Neuron (in vitro differentiated cells): Measurements from ENCODE around the gene DMXL2.
"Not testable (repeated sequence)": the region's sequence is repeated elsewhere in the genome, so short reads cannot be mapped to it uniquely, and the experiment has no call there.

Experiments used
- H2AFZ ChIP-seq: one replicate; pipeline ENCODE4 v1.6.1; 2013; ENCODE audit warnings: low read depth, mild to moderate bottlenecking, inconsistent platforms, low read length, moderate library complexity
- H3K27me3 ChIP-seq: one replicate; pipeline ENCODE4 v1.6.1; 2013; ENCODE audit warnings: low read length; ENCODE audit not compliant: insufficient read depth
- H3K36me3 ChIP-seq: one replicate; pipeline ENCODE4 v1.6.1; 2013; ENCODE audit warnings: low read length; ENCODE audit not compliant: insufficient read depth
- H3K4me1 ChIP-seq: one replicate; pipeline ENCODE4 v1.6.1; 2013; ENCODE audit warnings: low read length; ENCODE audit not compliant: insufficient read depth
- H3K4me3 ChIP-seq: 2 replicates; pipeline ENCODE4 v1.5.1; 2013; ENCODE audit warnings: mild to moderate bottlenecking, low read length, moderate library complexity
- H3K9me3 ChIP-seq: one replicate; pipeline ENCODE4 v1.6.1; 2013; ENCODE audit warnings: low read length

DMXL2 gene

DNA sequence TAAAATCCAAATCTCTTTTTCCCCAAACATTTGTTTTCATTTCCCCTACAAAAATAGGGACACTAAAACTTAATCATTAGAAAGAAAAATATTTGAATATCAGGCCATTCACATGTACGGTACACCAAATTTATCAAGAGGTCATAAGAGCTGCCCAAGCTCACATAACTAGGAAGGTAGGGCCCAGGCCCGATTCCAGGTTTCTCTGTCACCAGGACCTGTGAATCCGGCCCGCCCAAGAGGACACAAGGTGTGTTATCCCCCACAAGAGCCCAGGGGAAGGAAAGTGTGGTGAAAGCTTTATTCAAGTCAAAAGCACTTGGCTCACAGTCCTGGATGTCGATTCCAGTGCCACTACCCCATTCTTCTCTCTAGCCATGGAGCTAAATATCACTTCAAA lies 130.6 kb downstream of the DMXL2 start:
- no peaks in the 10 kb centered on the region for H3K4me1 ChIP-seq
- peaks cover 18% of the 10 kb centered on the region for H3K36me3 ChIP-seq
- H2AFZ ChIP-seq, result no peak overlapping the region
- H3K27me3 ChIP-seq, result no peaks in the 10 kb centered on the region
- no peaks in the 10 kb centered on the region for H3K9me3 ChIP-seq
- no peak overlapping the region for H3K4me3 ChIP-seq

DNA sequence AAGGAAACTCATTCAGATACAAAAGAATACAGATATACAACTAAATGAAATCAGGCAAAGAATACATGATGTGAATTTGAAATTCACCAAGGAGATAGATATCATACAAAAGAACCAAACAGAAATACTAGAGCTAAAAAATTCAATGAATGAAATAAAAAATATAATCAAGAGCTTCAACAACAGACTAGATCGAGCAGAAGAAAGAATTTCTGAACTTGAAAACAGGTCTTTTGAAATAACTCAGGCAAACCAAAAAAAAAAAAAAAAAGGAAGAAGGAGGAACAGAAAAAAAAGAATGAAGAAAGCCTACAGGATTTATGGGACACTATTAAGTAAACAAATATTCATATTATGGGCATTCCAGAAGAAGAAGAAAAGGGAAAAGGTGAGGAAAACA lies 137.8 kb downstream of the DMXL2 start:
- Histone ChIP-seq H3K4me3 (no peak overlapping the region), H3K9me3 (peaks cover 11% of the 10 kb centered on the region), H3K36me3 (peaks cover 46% of the 10 kb centered on the region), H3K27me3 (no peaks in the 10 kb centered on the region), H3K4me1 (no peaks in the 10 kb centered on the region), H2AFZ (no peak overlapping the region)

DNA sequence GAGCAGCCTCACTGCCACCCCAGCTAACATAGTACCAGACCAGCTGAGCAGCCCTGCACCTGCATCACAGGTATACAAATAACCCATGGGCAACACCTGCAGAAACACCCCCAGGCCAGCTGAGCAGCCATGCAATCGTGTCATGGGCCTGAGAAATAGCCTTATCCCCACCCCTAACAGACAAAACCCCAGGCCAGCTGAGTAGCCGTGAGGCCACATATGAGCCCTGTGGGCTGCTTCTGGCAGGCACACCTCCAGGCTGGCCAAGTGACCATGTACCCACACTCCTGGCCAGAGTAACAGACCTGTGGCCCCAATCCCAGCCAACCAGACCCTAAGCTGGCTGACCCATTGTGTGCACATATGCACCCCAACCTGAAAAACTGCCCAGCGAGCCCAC lies 138.6 kb downstream of the DMXL2 start:
- no peaks in the 10 kb centered on the region for H3K27me3 ChIP-seq
- no peak overlapping the region for H2AFZ ChIP-seq
- peaks cover 49% of the 10 kb centered on the region for H3K36me3 ChIP-seq
- H3K4me1 ChIP-seq, result no peaks in the 10 kb centered on the region
- H3K9me3 ChIP-seq, result peaks cover 11% of the 10 kb centered on the region
- H3K4me3 ChIP-seq, result no peak overlapping the region

DNA sequence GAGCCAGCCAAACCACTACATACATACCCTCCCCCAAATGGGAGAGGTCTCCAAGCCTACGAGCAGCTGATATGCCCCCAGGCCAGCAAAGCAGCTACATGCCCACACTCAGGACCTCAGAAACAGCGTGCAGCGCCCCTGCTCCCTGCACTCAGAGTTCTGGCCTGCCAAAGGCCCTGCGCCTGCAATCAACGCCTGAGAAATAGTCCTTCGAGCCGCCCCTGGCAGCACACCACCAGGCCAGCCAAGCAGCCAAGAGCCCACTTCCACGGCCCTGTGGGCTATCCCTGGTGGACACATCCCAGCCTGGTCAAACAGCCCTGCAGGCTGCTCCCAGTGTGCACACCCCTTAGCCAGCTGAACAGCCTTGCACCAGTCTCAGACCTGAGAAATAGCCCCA lies 139.1 kb downstream of the DMXL2 start:
- Histone ChIP-seq H3K27me3 (no peaks in the 10 kb centered on the region), H3K36me3 (peaks cover 45% of the 10 kb centered on the region), H3K4me3 (no peak overlapping the region), H3K9me3 (peaks cover 11% of the 10 kb centered on the region), H3K4me1 (no peaks in the 10 kb centered on the region), H2AFZ (no peak overlapping the region)

DNA sequence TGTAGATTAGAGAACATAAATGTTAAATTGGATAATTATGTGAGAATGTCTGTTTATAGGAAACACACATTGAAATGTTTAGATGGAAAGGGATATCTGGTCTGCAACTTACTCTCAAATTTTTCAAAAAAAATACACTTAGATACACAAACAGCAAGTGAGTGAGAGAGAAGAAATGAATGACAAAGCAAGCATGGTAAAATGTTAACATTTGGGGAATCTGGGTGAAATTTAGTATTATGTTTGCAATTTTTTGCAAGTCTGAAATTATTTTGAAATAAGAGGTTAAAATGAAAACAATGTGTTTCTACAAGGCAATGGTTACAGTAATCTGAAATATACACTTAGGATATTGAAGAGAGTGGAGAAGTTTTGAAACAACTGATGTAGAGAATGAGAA lies 146.8 kb downstream of the DMXL2 start:
- Histone ChIP-seq H2AFZ (no peak overlapping the region), H3K27me3 (no peaks in the 10 kb centered on the region), H3K36me3 (peaks cover 35% of the 10 kb centered on the region), H3K4me3 (no peak overlapping the region), H3K4me1 (no peaks in the 10 kb centered on the region), H3K9me3 (no peaks in the 10 kb centered on the region)

DNA sequence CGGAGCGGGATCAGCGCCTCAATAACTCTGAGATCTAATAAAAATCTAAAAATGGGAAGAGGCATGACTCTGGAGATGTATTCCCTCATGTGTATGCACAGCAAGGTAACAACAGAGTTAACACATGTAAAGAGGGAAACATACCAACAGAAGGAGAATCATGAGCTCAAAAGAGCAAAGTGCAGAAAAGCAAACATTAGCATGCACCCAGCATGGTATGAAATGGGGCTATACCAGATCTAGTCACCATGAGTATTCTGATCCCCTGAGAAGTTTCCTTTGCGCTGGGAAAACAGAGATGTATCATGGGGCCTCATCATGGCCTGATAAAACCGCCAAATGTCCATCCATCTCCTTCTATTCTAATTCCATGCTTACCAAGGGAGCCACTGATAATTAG lies 152.1 kb downstream of the DMXL2 start:
- Histone ChIP-seq H3K9me3 (no peaks in the 10 kb centered on the region), H3K4me3 (no peak overlapping the region), H2AFZ (no peak overlapping the region), H3K27me3 (no peaks in the 10 kb centered on the region), H3K4me1 (no peaks in the 10 kb centered on the region), H3K36me3 (peaks cover 29% of the 10 kb centered on the region)

DNA sequence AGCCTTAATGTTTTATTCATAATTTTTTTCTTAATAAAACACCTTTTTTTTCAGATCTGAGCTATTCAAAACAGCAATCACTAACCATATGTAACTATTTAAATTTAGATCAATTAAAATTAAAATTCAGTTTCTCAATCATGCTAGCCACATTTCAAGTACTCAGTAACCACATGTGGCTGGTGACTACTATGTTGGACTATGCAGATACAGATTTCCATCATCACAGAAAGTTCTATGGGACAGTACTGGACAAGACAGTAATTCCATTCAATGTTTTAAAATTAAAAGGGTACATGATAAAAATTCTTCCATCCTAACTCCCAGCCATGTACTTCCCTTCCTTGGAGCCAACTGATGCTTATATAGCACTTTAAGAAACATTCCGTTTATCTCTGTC lies 161.8 kb downstream of the DMXL2 start:
- no peak overlapping the region for H2AFZ ChIP-seq
- H3K9me3 ChIP-seq, result no peaks in the 10 kb centered on the region
- no peaks in the 10 kb centered on the region for H3K27me3 ChIP-seq
- H3K36me3 ChIP-seq, result peaks cover 37% of the 10 kb centered on the region
- H3K4me1 ChIP-seq, result no peaks in the 10 kb centered on the region
- H3K4me3 ChIP-seq, result no peak overlapping the region

DNA sequence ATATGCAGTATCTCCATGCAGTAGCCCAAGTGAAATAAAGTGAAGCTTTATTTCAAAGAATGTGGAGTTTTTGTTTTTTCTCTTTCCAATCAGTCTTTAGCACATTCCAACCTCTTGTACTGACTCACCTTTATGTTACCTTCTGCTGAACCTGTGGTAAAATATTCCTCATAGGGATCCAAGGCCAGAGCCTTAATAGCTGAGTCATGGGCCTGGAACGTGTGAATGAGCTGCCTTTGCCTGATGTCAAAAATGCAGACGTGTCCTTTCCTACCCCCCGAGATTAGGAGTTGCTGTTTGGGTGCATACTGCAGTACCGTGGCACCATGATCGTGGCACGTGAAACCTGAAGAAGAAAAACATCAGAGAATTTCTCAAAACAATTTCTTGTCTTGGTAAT lies 172.6 kb downstream of the DMXL2 start:
- H3K4me1 ChIP-seq, result no peaks in the 10 kb centered on the region
- no peak overlapping the region for H2AFZ ChIP-seq
- H3K4me3 ChIP-seq, result no peak overlapping the region
- no peaks in the 10 kb centered on the region for H3K27me3 ChIP-seq
- no peaks in the 10 kb centered on the region for H3K9me3 ChIP-seq
- peaks cover 46% of the 10 kb centered on the region for H3K36me3 ChIP-seq

DNA sequence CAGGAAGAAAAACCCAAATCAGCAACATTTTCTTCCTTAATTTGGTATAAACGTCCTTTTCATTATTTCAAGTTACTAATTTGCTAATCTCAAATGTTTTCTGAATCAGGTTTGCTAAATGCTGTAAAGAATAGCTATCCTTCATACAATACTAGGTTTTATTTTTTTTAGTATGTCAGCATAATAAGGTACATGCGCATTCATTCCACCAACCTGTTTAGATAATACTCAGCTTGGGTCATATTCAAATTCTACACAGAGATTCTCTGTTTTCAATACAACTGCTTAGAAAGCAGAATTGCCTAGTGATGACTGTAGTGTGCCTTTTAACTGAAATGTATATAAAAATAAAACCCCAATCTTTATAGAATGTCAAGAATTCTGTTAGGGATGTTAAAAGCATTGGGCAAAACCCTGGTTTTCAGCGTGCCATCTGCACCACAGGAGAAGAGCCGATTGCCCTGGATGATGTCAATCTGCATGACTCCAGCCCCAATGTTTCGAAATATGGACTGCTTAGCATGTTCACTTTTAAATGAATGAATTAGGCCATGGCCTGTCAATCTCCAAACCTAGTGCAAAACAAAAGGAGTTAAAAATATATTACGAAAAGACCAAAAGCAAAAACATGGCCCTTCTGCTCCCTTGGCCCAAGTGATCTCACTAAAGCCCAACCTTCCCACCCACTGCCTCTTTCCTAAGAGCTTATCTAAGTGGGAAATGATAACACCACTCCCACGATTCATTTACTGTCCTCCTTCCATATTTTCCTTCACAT lies 173.8 kb downstream of the DMXL2 start:
- H3K4me3 ChIP-seq, result no peak overlapping the region
- H3K9me3 ChIP-seq, result no peaks in the 10 kb centered on the region
- no peak overlapping the region for H2AFZ ChIP-seq
- no peaks in the 10 kb centered on the region for H3K27me3 ChIP-seq
- H3K4me1 ChIP-seq, result no peaks in the 10 kb centered on the region
- H3K36me3 ChIP-seq, result peaks cover 37% of the 10 kb centered on the region

DNA sequence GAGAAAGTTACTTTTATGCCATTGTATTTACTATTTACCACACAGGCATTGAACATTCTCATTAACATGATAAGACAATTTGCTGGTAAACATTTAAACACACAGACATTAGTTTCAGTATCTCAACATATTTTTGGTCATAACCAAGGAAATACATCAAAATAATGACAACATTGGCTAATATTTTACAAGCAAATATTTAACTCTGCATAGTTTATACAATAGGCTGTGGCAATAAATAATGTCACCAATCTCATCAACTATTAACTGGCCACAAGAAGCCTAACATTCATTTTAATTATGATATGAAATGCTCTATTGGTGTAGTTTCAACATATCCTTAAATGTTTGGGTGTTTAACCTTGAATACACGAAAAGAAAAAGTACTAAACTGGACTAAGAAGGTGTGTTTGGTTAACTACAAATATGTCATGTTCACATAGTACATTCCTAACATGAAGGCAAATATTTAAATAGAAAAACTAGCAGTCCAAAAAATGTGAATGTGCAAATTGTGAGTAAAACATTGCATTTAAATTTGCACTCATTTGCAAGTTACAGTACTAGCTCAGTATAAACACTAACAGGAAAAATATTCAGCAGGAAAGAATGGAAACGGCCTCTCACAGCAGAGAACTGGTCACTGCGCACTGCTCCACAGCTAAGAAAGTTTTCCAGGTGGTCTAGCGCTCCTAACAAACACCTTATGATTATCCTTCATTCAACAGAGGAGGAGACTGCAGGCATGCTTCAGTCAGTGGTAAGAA lies 174.5 kb downstream of the DMXL2 start:
- Histone ChIP-seq H3K4me1 (no peaks in the 10 kb centered on the region), H2AFZ (no peak overlapping the region)

DNA sequence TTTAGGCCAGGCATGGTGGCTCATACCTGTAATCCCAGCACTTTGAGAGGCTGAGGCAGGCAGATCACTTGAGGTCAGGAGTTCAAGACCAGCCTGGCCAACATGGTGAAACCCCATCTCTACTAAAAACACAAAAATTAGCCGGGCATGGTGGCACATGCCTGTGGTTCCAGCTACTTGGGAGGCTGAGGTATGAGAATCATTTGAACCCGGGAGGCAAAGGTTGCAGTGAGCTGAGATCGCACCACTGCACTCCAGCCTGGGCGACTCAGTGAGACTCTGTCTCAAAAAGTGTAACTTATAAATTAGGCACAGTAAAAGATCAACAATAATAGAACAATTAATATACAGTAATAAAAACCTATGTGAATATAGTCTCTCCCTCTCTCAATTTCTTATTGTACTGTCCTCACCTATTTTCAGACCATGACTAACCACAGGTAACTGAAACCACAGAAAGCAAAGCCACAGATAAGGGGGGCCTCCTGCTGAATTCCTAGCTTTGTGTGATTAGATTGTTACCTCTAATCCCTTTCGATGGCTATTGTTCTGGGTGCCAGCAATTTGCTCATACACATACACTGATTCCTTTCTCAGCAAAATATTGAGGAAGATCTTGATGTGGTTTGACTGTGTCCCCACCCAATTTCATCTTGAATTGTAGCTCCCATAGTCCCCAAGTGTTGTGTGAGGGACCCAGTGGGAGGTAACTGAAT lies 176.4 kb downstream of the DMXL2 start:
- not testable (repeated sequence) for H2AFZ ChIP-seq, H3K9me3 ChIP-seq, H3K4me3 ChIP-seq, H3K27me3 ChIP-seq, H3K4me1 ChIP-seq
- H3K36me3 ChIP-seq, result peaks cover 31% of the 10 kb centered on the region

More for the DNA sequence above, 174.5 kb downstream of the DMXL2 start:
- Histone ChIP-seq H3K9me3 (no peaks in the 10 kb centered on the region), H3K4me3 (no peak overlapping the region), H3K27me3 (no peaks in the 10 kb centered on the region), H3K36me3 (peaks cover 35% of the 10 kb centered on the region)

DNA sequence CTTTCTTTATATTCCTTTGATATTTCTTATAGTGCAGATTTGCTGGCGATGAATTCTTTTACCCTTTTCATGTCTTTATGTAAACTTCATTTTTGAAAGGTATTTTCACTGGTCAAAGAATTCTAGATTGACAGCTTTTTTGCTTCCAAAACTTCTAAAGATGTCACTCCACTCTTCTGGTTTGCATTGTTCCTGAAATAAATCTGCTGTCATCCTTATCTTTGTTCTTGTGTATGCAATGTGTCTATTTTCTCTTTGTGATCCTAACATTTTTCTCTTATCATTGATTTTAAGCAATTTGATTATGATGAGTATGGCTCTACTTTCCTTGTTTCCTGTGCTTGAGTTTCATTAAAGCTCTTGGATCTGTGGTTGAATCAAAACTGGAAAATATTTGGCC lies 177.8 kb downstream of the DMXL2 start:
- Histone ChIP-seq H2AFZ (no peak overlapping the region), H3K4me1 (no peaks in the 10 kb centered on the region), H3K9me3 (no peaks in the 10 kb centered on the region), H3K4me3 (no peak overlapping the region), H3K27me3 (no peaks in the 10 kb centered on the region), H3K36me3 (peaks cover 23% of the 10 kb centered on the region)

DNA sequence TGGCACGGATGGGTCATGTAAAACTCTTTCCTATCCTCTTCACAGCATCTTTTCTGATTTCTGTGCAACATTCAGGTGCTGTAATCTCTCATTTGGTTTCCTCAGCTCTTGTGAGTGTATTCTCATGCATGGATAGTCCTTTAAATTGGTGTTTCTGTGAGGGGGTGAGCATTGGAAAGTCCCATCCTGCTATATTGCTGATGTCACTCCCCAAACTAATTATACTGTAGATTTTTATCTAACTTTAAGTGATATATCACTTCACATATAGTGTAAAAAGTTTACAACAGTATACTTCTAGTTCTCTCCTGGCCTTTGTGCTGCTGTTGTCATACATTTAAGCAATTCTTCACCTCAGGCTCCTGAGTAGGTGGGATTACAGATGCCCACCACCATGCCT lies 178.5 kb downstream of the DMXL2 start:
- Histone ChIP-seq H2AFZ (no peak overlapping the region), H3K4me1 (no peaks in the 10 kb centered on the region)

More for the DNA sequence above, 178.5 kb downstream of the DMXL2 start:
- Histone ChIP-seq H3K36me3 (peaks cover 17% of the 10 kb centered on the region), H3K9me3 (no peaks in the 10 kb centered on the region), H3K4me3 (no peak overlapping the region), H3K27me3 (no peaks in the 10 kb centered on the region)
